GM21619 (cell line): ENCODE measurements around the gene BMPR2.
"Not testable (repeated sequence)": the region's sequence is repeated elsewhere in the genome, so short reads cannot be mapped to it uniquely, and the experiment has no call there.

Source experiments
- ATAC-seq: cut with Tn5 transposase; IDR thresholded peaks from one replicate; pipeline ENCODE4 v1.9.1; 2021; ENCODE audit not compliant: unreplicated experiment

The BMPR2 gene

DNA sequence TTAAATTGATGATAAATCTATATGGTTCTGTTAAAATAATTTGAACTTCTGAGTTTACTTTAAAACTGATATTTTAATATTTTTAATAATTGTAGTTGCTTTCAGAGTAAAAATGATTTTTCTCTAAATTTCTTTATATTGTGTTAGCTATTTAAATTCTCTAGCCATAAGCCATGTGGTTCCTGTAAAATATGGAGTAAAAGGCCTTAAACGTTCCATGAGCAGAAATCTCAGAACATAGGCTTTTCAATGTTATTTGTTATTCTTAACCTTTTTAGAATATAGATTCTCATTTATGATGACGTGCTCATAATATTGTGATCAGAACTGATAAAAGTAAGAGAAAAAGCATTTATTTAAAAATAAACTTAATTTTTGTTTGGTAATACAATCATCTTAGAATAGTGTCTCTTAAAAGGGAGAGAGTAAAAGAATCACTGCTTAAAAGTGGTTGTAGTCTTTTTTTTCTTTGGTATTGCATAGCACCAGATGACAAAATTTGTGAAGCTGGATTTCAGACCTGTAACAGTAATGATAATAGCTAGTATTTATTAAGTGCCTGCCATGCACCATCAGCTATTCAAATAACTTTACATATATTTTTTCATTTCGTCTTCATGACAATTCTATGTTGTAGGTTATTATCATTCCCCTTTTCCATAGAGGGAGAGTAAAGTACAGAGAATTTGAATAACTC, 2.7 kb downstream of the BMPR2 start:
- no peak for ATAC-seq

- no peak for ATAC-seq
Observed at GRCh38 chr2:202382684-202383083, 6.6 kb downstream of the BMPR2 start.

GRCh38 chr2:202386495-202386894, 10.4 kb downstream of the BMPR2 start:
- ATAC-seq = not testable (repeated sequence)

GRCh38 chr2:202387608-202388342, 11.6 kb downstream of the BMPR2 start:
- ATAC-seq = no peak

DNA sequence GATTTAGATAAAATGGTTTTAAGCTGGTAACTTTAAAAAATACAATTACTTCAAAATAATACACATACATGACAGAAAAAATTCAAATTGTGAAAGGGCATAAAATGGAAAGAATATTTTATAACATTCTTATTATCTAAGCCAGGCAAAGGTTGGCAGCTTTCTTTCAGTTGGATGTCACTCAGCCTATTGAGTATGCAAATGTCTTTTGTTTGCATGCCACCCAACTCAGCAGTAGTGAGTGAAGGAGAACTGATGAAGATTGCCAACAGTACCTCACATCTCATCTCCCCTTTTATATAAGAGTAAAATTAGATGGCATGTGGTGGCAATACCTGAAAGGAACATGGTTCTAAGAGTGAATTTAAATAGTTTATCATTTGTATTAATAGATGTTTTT, 24.8 kb downstream of the BMPR2 start:
- no peak for ATAC-seq

GRCh38 chr2:202405798-202406197, 29.7 kb downstream of the BMPR2 start:
- no peak for ATAC-seq

- no peak for ATAC-seq
Observed at GRCh38 chr2:202406445-202406978, 30.4 kb downstream of the BMPR2 start.

GRCh38 chr2:202408546-202409140, 32.5 kb downstream of the BMPR2 start:
- ATAC-seq = no peak

DNA sequence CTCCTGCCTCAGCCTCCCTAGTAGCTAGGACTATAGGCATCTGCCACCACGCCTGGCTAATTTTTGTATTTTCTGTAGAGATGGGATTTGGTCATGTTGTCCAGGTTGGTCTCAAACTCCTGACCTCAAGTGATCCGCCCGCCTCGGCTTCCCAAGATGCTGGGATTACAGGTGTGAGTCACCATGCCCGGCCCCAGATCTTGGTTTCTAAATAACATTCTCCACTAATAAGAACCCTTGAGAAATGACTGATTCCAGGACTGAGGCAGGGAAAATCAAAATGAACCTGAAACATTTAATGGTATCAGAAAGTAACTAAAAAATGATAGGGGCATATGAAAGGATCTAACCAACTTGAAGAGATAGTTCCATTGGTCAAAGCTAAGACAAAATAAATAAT, 34.0 kb downstream of the BMPR2 start:
- ATAC-seq = no peak

GRCh38 chr2:202411097-202411496, 35.0 kb downstream of the BMPR2 start:
- ATAC-seq = no peak

DNA sequence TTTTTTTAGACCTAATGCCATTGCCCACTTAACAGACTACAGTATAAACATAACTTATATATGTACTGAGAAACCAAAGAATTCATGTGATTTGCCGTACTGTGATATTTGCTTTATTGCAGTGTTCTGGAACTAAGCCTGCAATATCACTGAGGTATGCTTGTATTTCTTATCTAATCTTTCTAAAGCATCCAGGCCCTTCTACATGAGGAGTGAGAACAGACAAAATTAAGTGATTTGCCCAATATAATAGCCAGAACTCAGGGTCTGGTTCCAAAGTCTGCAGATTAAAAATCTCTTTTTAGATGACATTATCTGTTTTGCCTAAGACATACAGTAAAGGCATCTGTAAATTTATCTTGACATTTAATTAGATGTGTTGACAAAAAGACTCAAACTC, 41.9 kb downstream of the BMPR2 start:
- no peak for ATAC-seq

- ATAC-seq = no peak
Observed at GRCh38 chr2:202418511-202418910, 42.4 kb downstream of the BMPR2 start.

DNA sequence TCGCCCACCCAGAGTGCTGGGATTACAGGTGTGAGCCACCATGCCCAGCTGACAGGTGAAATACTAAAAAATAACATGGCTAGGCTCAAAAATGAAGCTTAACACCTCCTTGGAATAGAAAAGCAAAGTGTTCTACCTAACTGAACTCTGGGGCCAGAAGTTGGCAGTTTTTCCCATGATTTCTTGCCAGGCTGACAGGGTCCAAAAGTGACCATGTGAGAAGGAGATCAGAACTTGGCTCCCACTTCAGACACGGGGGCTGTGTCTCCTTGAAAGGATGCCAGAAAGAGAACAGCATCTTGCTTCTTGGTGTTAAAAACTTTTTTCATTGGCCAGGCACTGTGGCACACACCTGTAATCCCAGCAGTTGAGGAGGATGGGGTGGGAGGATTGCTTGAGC, 47.0 kb downstream of the BMPR2 start:
- ATAC-seq = no peak

DNA sequence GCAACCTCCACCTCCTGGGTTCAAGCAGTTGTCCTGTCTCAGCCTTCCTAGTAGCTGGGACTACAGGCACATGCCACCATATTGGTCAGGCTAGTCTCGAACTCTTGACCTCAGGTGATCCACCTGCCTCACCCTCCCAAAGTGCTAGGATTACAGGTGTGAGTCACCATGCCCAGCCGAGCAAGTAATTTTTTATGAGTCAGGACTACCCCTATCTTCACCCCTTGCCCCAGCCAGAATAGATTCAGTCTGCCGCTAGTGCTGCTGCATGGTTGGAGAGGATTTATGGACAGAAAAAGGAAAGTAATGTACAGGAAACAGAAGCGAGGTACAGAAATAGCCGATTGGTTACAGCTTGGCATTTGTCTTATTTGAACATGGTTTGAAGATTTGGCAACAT, 48.9 kb downstream of the BMPR2 start:
- ATAC-seq = no peak

- no peak for ATAC-seq
Observed at GRCh38 chr2:202426751-202427150, 50.6 kb downstream of the BMPR2 start.

- ATAC-seq = no peak
Observed at GRCh38 chr2:202429164-202429980, 53.2 kb downstream of the BMPR2 start.

DNA sequence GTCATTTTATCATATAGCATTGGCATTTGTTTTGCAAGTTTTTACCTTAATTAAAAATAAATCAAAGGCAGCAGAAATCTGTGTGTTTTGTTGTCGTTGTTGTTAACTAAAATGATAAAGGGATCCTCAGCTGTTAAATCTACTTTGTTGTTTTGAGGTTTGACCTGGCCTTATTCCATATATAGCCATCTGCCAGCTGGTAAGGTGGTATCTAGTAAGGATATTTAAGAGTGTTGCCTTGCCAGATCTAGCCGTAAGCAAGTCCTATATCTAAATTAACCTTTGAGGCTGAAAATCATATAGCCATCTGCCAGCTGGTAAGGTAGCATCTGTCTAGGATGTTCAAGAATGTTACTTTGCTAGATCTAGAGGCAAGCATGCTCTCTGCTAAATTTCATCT, 56.6 kb downstream of the BMPR2 start:
- ATAC-seq = no peak

DNA sequence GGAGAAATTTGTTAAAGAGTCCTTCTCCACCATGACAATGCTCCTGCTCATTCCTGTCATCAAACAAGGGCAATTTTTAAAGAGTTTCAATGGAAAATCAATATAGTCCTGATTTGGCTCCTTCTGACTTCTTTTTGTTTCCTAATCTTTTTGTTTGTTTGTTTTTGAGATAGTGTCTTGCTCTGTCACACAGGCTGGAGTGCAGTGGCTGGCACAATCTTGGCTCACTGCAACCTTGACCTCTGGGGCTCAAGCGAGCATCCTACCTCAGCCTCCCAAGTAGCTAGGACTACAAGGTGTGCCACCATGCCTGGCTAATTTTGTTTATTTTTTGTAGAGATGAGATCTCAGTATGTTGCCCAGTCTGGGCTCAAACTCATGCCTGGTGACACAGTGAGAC, 58.3 kb downstream of the BMPR2 start:
- no peak for ATAC-seq

DNA sequence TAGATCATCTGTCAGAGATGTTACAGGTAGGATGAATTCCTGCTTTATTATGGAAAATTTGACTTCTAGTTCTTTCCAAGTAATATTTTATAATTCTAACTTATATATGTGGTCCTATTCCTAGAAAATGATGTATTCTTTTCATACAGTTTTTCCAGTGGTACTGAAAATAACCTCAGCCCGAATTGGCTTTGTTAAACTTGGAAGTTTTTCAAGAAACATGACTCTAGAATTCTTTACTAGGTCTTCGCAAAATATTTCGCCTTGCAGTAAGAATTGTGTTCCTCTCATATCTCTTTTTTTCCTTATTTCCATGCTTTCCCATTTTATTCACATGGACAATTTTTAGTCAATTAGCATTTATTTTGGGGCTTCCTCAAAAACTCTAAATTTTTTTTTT, 60.5 kb downstream of the BMPR2 start:
- ATAC-seq = no peak

DNA sequence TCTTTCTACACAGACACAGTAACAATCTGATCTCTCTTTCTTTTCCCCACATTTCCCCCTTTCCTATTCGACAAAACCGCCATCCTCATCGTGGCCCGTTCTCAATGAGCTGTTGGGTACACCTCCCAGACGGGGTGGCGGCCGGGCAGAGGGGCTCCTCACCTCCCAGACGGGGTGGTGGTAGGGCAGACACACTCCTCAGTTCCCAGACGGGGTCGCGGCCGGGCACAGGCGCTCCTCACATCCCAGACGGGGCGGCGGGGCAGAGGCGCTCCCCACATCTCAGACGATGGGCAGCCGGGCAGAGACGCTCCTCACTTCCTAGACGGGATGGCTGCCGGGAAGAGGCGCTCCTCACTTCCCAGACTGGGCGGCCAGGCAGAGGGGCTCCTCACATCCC, 64.0 kb downstream of the BMPR2 start:
- ATAC-seq = not testable (repeated sequence)

- no peak for ATAC-seq
Observed at GRCh38 chr2:202442882-202443281, 66.8 kb downstream of the BMPR2 start.
